ENCODE measurements around the gene CCT8L2.
"Not testable (repeated sequence)": the region's sequence is repeated elsewhere in the genome, so short reads cannot be mapped to it uniquely, and the experiment has no call there.

Gene CCT8L2

DNA sequence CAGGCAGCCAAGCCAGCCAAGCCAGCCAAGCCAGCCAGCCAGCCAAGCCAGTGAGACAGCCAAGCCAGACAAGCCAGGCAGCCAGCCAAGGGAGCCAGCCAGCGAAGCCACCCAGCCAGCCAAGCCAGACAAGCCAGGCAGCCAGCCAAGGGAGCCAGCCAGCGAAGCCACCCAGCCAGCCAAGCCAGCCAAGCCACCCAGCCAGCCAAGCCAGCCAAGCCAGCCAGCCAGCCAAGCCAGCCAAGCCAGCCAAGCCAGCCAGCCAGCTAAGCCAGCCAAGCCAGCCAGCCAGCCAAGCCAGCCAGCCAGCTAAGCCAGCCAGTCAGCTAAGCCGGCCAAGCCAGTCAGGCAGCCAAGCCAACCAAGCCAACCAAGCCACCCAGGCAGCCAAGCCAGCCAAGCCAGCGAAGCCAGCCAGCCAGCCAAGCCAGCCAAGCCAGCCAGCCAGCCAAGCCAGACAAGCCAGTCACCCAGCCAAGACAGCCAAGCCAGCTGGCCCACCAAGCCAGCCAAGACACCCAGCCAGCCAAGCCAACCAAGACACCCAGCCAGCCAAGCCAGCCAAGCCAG is 34.1 kb downstream of the CCT8L2 start:
- DNase-seq, result not testable (repeated sequence)

GRCh38 chr22:16557511-16557910 is 35.1 kb downstream of the CCT8L2 start:
- DNase-seq, result not testable (repeated sequence)

- DNase-seq, result not testable (repeated sequence)
Observed at GRCh38 chr22:16555077-16555994, 37.3 kb downstream of the CCT8L2 start.

DNA sequence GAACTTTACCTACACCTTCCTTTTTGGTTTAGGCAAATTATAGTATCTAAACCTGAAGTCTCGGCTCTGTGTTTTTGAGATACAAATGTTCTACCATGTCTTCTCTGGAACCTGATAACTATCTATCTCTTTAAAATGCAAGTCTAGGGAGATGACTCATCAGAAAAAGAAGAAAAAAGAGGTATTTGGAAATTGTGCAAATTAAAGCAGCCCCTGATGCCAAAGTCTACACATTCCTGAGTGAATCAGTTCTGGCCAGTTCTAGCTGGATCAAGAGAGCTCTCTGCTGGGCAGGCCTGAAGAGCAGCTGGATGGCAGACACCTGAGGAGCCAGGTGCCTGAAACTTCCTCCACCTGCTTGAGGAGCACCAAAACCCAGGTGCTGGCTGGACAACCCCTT is 49.3 kb downstream of the CCT8L2 start:
- DNase-seq, result not testable (repeated sequence)
